Stimulated activated CD8-positive, alpha-beta memory T cell treated with anti-CD3 and anti-CD28 coated beads, Interleukin-7, amount 100 ng/mL, for 4 hours (primary cell): Measurements from ENCODE around the gene CCR5AS.
"Not testable (repeated sequence)": the region's sequence is repeated elsewhere in the genome, so short reads cannot be mapped to it uniquely, and the experiment has no call there.

Experiments
- DNase-seq, 2 donors: peaks; one replicate each; pipeline ENCODE4 v3.0.0-alpha.2; 2020; ENCODE audit warnings: low read depth in 2 of 2

CCR5AS gene

GRCh38 chr3:46356276-46356675 is 50.6 kb downstream of the CCR5AS start:
- DNase-seq, result no peak

GRCh38 chr3:46354984-46355383 is 51.9 kb downstream of the CCR5AS start:
- DNase-seq, result no peak

- DNase-seq, result no peak
Observed at GRCh38 chr3:46354478-46354877, 52.4 kb downstream of the CCR5AS start.

- DNase-seq, result no peak
Observed at GRCh38 chr3:46353647-46354410, 53.0 kb downstream of the CCR5AS start, which contains the start of gene CCR2. CCR2 (plus strand) TSS chr3:46354111; CDS start chr3:46357528, 3,417 bp downstream.

- DNase-seq, result no peak
Observed at GRCh38 chr3:46353090-46353489, 53.8 kb downstream of the CCR5AS start.

GRCh38 chr3:46351646-46352045 is 55.2 kb downstream of the CCR5AS start:
- DNase-seq, result no peak

- DNase-seq, result no peak
Observed at GRCh38 chr3:46350262-46350565, 56.7 kb downstream of the CCR5AS start.

GRCh38 chr3:46349484-46350261 is 57.2 kb downstream of the CCR5AS start:
- no peak for DNase-seq

GRCh38 chr3:46348823-46349482 is 57.9 kb downstream of the CCR5AS start:
- DNase-seq, result no peak

- DNase-seq, result no peak
Observed at GRCh38 chr3:46344476-46344875, 62.4 kb downstream of the CCR5AS start.

GRCh38 chr3:46338840-46339239 is 68.0 kb downstream of the CCR5AS start:
- no peak for DNase-seq

- DNase-seq, result no peak
Observed at GRCh38 chr3:46337911-46338310, 69.0 kb downstream of the CCR5AS start.

- DNase-seq, result no peak
Observed at GRCh38 chr3:46335541-46335940, 71.3 kb downstream of the CCR5AS start.

- DNase-seq, result no peak
Observed at GRCh38 chr3:46334741-46335478, 72.0 kb downstream of the CCR5AS start.

GRCh38 chr3:46330676-46331075 is 76.2 kb downstream of the CCR5AS start:
- not testable (repeated sequence) for DNase-seq

- no peak for DNase-seq
Observed at GRCh38 chr3:46325645-46326300, 81.1 kb downstream of the CCR5AS start.

- no peak for DNase-seq
Observed at GRCh38 chr3:46324036-46324435, 82.8 kb downstream of the CCR5AS start.

- DNase-seq, result no peak
Observed at GRCh38 chr3:46321461-46322104, 85.3 kb downstream of the CCR5AS start.

- DNase-seq, result no peak
Observed at GRCh38 chr3:46318207-46318927, 88.5 kb downstream of the CCR5AS start.

GRCh38 chr3:46316206-46316605 is 90.7 kb downstream of the CCR5AS start:
- no peak for DNase-seq
